Hepatocyte (in vitro differentiated cells): ENCODE results near the gene PAPPA. TPM values are rescaled to one million over a fixed set of nuclear protein-coding genes. Genes with fewer than 3 reads are reported as not detected.

Source experiments
- DNase-seq: peaks from one replicate; pipeline ENCODE4 v3.0.0-alpha.2; 2016; ENCODE audit warnings: low spot score
- H2AFZ ChIP-seq: fragments of 200-600 bp; sonication (generic); 2 replicates; pipeline ENCODE4 v1.6.0; 2016; ENCODE audit warnings: antibody characterized with exemption, mild to moderate bottlenecking
- H3K27ac ChIP-seq: fragments of 200-600 bp; sonication (generic); 2 replicates; pipeline ENCODE4 v1.5.1; 2016; ENCODE audit warnings: mild to moderate bottlenecking
- H3K27me3 ChIP-seq: fragments of 200-600 bp; sonication (generic); 2 replicates; pipeline ENCODE4 v1.6.1; 2016
- H3K36me3 ChIP-seq: fragments of 200-600 bp; sonication (generic); replicated peaks from 2 replicates; pipeline ENCODE4 v1.5.1; 2016; ENCODE audit warnings: low read depth; ENCODE audit not compliant: insufficient read depth
- H3K4me1 ChIP-seq: fragments of 200-600 bp; sonication (generic); 2 replicates; pipeline ENCODE4 v1.5.1; 2016; ENCODE audit warnings: mild to moderate bottlenecking, moderate library complexity; ENCODE audit not compliant: insufficient read depth
- H3K4me2 ChIP-seq: fragments of 200-600 bp; sonication (generic); 2 replicates; pipeline ENCODE4 v1.6.0; 2016
- H3K4me3 ChIP-seq: fragments of 200-600 bp; sonication (generic); 2 replicates; pipeline ENCODE4 v1.5.1; 2016; ENCODE audit warnings: mild to moderate bottlenecking
- H3K79me2 ChIP-seq: fragments of 200-600 bp; sonication (generic); 2 replicates; pipeline ENCODE4 v1.6.0; 2017; ENCODE audit warnings: mild to moderate bottlenecking
- H3K9me2 ChIP-seq: fragments of 200-600 bp; sonication (generic); replicated peaks from 2 replicates; pipeline ENCODE4 v1.6.0; 2017; ENCODE audit warnings: mild to moderate bottlenecking; ENCODE audit not compliant: insufficient read depth
- H3K9me3 ChIP-seq: fragments of 200-600 bp; sonication (generic); 2 replicates; pipeline ENCODE4 v1.5.1; 2016; ENCODE audit warnings: low read depth, mild to moderate bottlenecking
- H4K20me1 ChIP-seq: fragments of 200-600 bp; sonication (generic); 2 replicates; pipeline ENCODE4 v1.6.0; 2016; ENCODE audit warnings: mild to moderate bottlenecking; ENCODE audit not compliant: insufficient read depth, poor library complexity, severe bottlenecking
- CTCF ChIP-seq: fragments of 200-600 bp; sonication (generic); IDR thresholded peaks from 2 replicates; pipeline ENCODE4 v1.5.1; 2016; ENCODE audit warnings: antibody characterized with exemption, mild to moderate bottlenecking; ENCODE audit not compliant: poor library complexity
- EZH2 ChIP-seq: fragments of 200-600 bp; sonication (generic); IDR thresholded peaks from 2 replicates; pipeline ENCODE4 v1.6.1; 2016; ENCODE audit warnings: antibody characterized with exemption, mild to moderate bottlenecking, borderline replicate concordance
- EZH2phosphoT487 ChIP-seq: fragments of 200-600 bp; sonication (generic); IDR thresholded peaks from one replicate; pipeline ENCODE4 v1.6.1; 2018; ENCODE audit warnings: antibody characterized with exemption, mild to moderate bottlenecking, low read depth, moderate library complexity; ENCODE audit not compliant: unreplicated experiment, severe bottlenecking
- WGBS: methylation state at CpG from one replicate; pipeline ENCODE4 v1.1.6; 2016; ENCODE audit warnings: low lambda C conversion rate; ENCODE audit errors: missing lambda C conversion rate; 5-methylcytosine and 5-hydroxymethylcytosine counted together
- polyA plus RNA-seq: library from polyadenylated mRNA; unstranded; fragments of >200 nt; fragmentation: Nextera tagmentation; extraction: Ambion mirVana; gene quantifications from 2 replicates; pipeline ENCODE4 v1.2.1, GENCODE V29; 2016
- total RNA-seq: library from RNA; depleted of rRNA; stranded (reverse); fragments of >200 nt; gene quantifications from 2 replicates; pipeline ENCODE4 v1.2.3, GENCODE V29; 2014

PAPPA gene
- total and polyA plus RNA-seq, 2 experiments from 2014 or later = 2.8 to 12.3 TPM

- no peak overlapping the region for H3K4me2 ChIP-seq
- no peak overlapping the region for H3K4me3 ChIP-seq
- no peak overlapping the region for H2AFZ ChIP-seq
Measured at GRCh38 chr9:116288658-116289057, 135.1 kb downstream of the PAPPA start.

GRCh38 chr9:116297346-116297745, 143.8 kb downstream of the PAPPA start:
- WGBS = 60% methylated on average over 2 of the region's 2 CpGs
- Histone ChIP-seq H3K36me3 (no peaks in the 10 kb centered on the region), H3K27me3 (no peaks in the 10 kb centered on the region), H3K9me2 (no peaks in the 10 kb centered on the region), H3K79me2 (no peaks in the 10 kb centered on the region), H3K4me1 (no peaks in the 10 kb centered on the region), H3K27ac (no peak overlapping the region), H3K4me3 (no peak overlapping the region), H2AFZ (no peak overlapping the region), H3K9me3 (no peaks in the 10 kb centered on the region), H4K20me1 (no peaks in the 10 kb centered on the region), H3K4me2 (no peak overlapping the region)
- no peak for DNase-seq
- TF ChIP-seq EZH2phosphoT487 (no peak), EZH2 (no peak), CTCF (no peak)

More at GRCh38 chr9:116288658-116289057, 135.1 kb downstream of the PAPPA start:
- Histone ChIP-seq H3K4me1 (no peaks in the 10 kb centered on the region), H3K79me2 (no peaks in the 10 kb centered on the region), H3K27ac (no peak overlapping the region), H4K20me1 (no peaks in the 10 kb centered on the region), H3K9me3 (no peaks in the 10 kb centered on the region), H3K9me2 (no peaks in the 10 kb centered on the region), H3K27me3 (no peaks in the 10 kb centered on the region), H3K36me3 (no peaks in the 10 kb centered on the region)
- DNase-seq = no peak
- TF ChIP-seq EZH2phosphoT487 (no peak), CTCF (no peak), EZH2 (no peak)
- 97% methylated on average over 3 of the region's 3 CpGs for WGBS

- no peak for DNase-seq
- H3K4me1 ChIP-seq = no peaks in the 10 kb centered on the region
- TF ChIP-seq CTCF (no peak), EZH2phosphoT487 (no peak), EZH2 (no peak)
- no peak overlapping the region for H3K4me2 ChIP-seq
- H4K20me1 ChIP-seq = no peaks in the 10 kb centered on the region
- 82% methylated on average over 3 of the region's 3 CpGs for WGBS
- no peak overlapping the region for H3K27ac ChIP-seq
- H3K9me3 ChIP-seq = no peaks in the 10 kb centered on the region
- H3K4me3 ChIP-seq = no peak overlapping the region
- H3K9me2 ChIP-seq = no peaks in the 10 kb centered on the region
- H3K27me3 ChIP-seq = no peaks in the 10 kb centered on the region
- H3K79me2 ChIP-seq = no peaks in the 10 kb centered on the region
- no peaks in the 10 kb centered on the region for H3K36me3 ChIP-seq
- no peak overlapping the region for H2AFZ ChIP-seq
Measured at GRCh38 chr9:116298249-116298648, 144.7 kb downstream of the PAPPA start.
